NCI-H2227 treated with DMSO at 0.1 percent for 48 hours (cell line): ENCODE measurements around the gene GRIA1.

ENCODE experiments used
- DNase-seq: peaks from one replicate; lab custom pipeline; 2025; lab: John Stamatoyannopoulos, UW

Gene GRIA1

DNA sequence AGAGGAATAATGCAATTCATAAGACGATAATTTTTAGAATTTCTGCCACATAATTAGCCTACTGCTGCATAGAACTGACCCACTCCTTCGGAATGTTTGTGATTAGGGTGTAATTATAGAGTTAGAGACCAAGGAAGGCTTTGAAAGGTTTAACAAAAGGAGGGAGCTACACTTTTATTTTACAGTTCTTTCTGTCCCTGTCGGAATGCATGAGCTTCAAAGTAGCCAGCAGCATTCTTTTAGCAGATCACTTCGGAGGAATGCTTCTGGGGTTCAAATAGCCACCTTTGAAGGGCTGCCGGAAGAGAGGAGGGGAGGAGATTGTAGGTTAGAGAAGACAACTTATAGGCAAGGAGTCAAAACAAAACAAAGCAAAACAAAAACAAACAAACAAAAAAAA is 168.1 kb downstream of the GRIA1 start:
- no peak for DNase-seq

DNA sequence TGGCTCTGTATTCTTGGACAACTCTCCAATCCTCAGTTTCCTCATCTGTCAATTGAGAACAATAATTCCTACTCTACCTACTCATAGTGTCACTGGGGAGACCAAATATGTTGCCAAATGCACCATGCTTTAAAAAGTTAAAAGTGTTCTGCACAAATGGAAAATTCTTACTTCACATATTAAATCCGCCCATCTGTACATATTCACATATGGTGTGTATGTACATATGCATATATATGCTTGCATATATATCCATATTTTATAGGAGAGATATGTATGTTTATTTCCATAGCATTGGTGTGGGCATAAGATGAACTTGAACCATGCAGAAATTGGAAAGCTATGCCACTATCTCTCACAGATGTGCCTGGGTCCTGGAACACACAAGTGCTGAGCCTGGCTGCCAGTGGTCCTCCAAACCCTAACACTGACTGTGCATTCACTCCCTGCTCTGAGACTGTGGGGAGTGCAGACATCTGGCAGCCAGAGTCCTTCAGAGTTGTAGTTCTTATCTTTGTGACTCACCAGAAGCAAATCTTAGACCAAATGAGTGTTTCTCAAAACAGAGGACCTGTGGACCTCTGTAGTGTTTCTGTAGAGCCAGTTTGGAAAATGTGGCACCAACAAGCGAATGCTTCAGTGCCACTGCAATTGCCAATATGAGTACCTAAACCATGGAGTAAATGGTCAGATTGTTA is 168.7 kb downstream of the GRIA1 start:
- no peak for DNase-seq

DNA sequence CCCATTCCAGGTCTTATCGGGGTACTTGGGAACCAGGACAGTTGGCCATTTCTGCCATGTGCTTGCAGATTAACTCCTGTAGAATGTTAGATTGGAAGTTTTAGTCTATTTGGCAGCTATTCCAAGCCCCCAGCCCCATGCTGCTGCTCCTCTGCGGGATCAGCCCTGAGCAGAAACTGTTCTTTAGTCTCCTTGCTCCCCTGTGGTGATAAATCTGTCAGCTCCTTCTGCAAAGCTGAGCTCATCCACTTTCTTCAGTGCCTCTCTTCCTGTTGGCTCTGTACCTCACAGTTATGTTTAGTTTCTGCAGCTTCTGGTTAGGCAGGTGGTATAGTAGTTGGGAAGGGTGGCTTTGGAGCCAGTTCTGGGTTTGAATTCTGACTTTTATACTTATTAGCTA is 170.4 kb downstream of the GRIA1 start:
- DNase-seq: no peak

DNA sequence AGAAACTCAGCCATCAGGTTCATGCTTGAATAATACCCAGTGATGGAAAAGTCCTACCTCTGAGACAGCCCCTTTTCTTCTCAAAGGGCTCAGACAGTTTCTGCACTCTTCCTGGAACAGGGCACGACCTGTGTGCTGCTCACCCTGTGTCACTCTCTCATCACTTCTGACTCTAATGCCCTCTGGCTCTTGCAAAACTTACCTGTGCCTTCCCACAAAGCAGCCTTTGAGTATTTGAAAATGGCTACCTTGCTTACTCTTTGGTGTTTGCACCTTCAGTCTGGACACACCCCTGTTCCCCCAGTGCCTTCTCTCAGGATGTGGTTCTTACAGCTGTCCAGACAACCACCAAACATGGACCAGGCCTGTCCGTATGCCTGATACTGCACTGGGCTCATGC is 171.4 kb downstream of the GRIA1 start:
- DNase-seq: no peak

DNA sequence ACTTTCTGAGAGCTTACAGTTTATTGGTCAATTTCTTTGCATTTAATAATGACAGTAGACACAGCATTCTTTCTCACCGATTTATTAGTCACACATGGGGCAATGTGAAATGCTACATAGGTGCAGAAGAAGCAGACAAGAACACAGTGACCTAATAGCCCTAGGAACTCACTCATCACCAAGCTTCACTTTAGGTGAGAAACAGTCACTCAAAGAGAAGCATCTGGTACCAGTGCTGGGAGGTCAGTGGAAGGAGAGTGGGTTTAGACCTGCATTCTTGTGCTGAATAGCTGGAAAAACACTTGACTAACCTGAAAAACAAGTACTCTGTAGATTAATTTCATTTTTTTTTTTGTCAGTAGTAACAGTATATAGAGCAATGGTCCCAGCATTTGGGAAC is 179.6 kb downstream of the GRIA1 start:
- DNase-seq: no peak

DNA sequence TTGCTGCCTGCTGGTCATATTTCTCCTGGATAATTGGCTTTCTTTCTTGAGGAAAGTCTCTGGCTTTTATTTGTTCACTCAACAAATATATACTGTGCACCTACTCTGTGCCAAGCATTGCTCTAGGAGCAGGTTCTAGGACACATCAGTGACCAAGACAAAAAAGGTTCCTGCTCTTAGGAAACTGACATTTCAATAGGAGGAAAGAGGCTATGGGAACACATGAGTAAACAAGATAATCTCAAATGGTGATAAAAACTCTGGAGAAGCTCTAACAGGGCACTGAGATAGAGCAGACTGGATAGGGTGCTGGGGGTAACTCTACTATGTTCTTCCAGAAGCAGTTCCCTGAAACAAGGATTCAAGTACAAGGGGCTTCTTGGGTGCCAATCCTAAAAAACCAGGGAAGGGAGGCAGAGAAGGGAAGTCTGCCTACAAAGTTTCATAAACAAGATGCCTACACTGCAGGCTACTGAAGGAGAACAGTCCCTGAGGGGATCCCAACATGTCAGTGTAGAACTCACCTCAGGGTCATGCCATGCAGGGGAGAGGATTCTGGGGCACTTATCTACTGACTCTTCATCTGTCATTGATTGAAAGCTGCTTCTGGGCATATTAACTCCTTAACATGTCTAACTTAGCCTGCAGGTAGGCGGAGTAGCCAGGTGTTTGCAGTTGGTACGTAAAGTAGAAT is 181.3 kb downstream of the GRIA1 start:
- DNase-seq: no peak

DNA sequence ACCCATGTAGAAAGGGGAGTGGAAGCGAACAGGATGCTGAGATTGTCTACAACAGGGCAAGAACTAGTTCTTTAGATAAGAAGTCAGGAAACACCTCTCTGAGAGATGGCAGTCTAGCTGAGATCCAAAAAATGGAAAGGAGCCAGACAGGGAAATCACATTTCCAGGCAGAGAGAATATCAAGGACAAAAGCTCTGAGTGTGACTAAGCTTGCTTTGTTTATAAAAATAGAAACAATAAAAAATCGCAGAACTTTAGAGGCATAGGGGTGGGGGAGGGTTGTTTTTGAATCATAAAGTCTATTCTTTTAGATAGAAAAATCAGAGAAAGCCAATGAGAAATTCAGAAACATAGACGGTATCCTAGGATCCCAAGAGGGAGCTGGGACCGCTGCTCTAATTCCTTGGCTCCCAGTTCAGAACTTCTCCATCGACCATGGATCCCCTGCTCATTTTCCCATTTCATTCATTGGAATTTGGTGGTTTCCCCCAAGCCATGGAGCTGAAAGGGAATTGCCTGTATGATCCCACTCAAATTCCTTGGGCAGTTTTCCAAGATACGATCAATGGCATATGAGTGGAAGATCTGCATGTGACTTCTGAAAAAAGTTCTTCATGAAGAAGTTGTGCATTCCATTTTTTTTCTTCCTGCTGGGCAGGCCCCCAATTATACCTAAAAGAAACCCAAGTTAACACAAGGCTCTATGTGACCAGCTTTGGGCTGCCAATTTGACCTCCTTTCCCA is 182.0 kb downstream of the GRIA1 start:
- no peak for DNase-seq

GRCh38 chr5:153674356-153674755 is 183.9 kb downstream of the GRIA1 start:
- no peak for DNase-seq

- DNase-seq: no peak
Observed at GRCh38 chr5:153676406-153676805, 185.9 kb downstream of the GRIA1 start.

- DNase-seq: no peak
Observed at GRCh38 chr5:153676821-153677220, 186.4 kb downstream of the GRIA1 start.

GRCh38 chr5:153678617-153679329 is 188.3 kb downstream of the GRIA1 start:
- DNase-seq: no peak

- DNase-seq: no peak
Observed at GRCh38 chr5:153690236-153690635, 199.8 kb downstream of the GRIA1 start.

GRCh38 chr5:153696256-153696655 is 205.8 kb downstream of the GRIA1 start:
- DNase-seq: no peak

DNA sequence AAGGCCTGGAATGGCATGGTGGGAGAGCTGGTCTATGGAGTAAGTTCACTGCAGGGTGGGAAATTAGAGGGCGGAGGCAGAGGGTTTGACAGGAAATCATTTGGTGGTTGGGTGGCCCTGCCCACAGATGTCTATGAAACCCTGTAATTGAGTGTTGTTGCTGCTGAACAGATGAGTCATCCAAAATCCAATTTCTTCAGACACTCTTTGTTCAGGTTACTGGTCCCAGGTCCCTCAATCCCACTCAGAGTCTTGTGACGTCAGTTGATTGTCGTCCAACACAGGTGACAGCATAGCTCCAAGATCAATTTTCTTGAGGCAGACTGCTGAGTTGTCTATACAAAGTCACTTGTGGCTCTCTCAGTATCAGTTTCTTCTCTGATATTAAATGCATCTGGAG is 208.6 kb downstream of the GRIA1 start:
- DNase-seq: no peak

- no peak for DNase-seq
Observed at GRCh38 chr5:153700940-153701339, 210.5 kb downstream of the GRIA1 start.

GRCh38 chr5:153702265-153702664 is 211.8 kb downstream of the GRIA1 start:
- no peak for DNase-seq

GRCh38 chr5:153704110-153704509 is 213.6 kb downstream of the GRIA1 start:
- DNase-seq: no peak

DNA sequence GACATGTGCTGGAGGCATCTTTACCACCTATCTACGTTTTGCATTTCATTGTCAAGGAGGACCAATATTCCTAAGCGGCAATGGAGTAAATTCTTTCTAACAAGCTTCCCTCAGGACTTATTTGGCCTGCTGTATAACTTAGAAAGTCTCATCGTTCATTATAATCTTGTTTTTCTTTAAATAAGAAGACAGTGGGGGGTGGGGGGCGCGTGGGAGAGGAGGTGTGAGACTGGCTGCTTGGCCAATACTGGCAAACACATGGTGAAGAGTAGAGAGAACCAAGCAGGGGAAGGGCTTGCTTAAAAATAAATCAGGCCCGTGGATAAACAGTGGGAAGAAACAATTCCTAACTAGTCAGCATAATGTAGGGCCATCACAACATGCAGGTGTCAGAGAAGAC is 217.2 kb downstream of the GRIA1 start:
- DNase-seq: no peak

GRCh38 chr5:153711755-153712154 is 221.3 kb downstream of the GRIA1 start:
- DNase-seq: no peak

GRCh38 chr5:153712946-153713345 is 222.5 kb downstream of the GRIA1 start:
- no peak for DNase-seq

GRCh38 chr5:153713943-153714342 is 223.5 kb downstream of the GRIA1 start:
- no peak for DNase-seq

DNA sequence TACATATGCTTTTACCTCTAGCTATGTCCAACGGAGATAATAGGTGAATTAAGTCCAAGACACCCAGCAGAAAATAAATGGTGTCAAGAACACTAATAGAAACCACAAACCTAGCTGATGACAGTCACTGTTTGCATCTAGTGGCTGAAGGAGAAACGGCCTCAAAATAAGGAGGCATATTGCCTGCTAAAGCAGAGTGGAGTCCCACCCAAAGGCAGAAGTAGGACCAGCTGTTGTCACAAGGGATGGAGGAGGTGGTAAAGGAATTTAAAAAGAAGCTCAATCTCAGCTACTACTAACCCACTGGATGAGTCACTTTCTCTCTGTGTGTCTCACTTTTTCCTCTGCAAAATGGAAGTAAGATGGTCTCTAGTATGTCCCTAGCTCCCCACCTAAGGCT is 224.3 kb downstream of the GRIA1 start:
- DNase-seq: no peak

DNA sequence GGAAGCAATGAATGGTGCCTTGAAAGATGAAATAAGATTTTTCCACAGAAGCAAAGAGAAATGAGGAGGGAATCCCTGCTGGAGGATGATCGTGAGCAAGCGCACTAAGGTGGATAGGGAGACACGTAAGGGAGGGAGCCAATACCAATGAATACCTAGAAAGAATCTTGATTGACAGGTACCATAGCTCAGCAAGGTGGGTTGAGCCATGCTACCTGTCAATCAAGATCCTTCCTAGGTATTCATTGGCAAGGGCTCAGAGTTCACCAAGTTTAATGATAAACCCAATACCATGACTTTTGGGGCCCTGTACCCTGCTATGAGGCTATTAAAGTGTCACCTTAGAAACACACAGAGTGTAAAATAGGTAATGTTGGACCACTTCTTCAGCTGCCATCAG is 226.8 kb downstream of the GRIA1 start:
- no peak for DNase-seq
